Sigmoid colon (tissue), 7 donors: Measurements from ENCODE around the gene NRXN2. TPM values are rescaled to one million over a fixed set of nuclear protein-coding genes. Genes with fewer than 3 reads are reported as not detected.

Experiments
- DNase-seq: peaks from one replicate; pipeline ENCODE4 v3.0.0-alpha.2; 2019
- H3K27ac ChIP-seq, 4 donors: fragments of 200-600 bp; sonication (generic); one replicate each; pipeline ENCODE4 v1.5.1; 2016 to 2019; ENCODE audit warnings: mild to moderate bottlenecking in 1 of 4
- H3K27me3 ChIP-seq, 3 donors: fragments of 200-600 bp; sonication (generic); one replicate each; pipeline ENCODE4 v1.5.1; 2019; ENCODE audit warnings: mild to moderate bottlenecking in 1 of 3
- H3K36me3 ChIP-seq, 4 donors: fragments of 200-600 bp; sonication (generic); one replicate each; pipeline ENCODE4 v1.5.1; 2016 to 2019
- H3K4me1 ChIP-seq, 4 donors: fragments of 200-600 bp; sonication (generic); one replicate each; pipeline ENCODE4 v1.5.1; 2017 to 2019
- H3K4me3 ChIP-seq, 4 donors: fragments of 200-600 bp; sonication (generic); one replicate each; pipeline ENCODE4 v1.5.1; 2017 to 2019; ENCODE audit warnings: mild to moderate bottlenecking in 2 of 4, moderate library complexity in 1 of 4
- H3K9me3 ChIP-seq, 4 donors: fragments of 200-600 bp in 3 of 4; sonication (generic) in 3 of 4; one replicate each; pipeline versions ENCODE4 v1.5.1 to v1.6.1; 2013 to 2019
- CTCF ChIP-seq, 4 experiments: fragments of 450-650 bp in 3 of 4; fragments of 200-600 bp in 1 of 4; IDR thresholded peaks; one replicate each; pipeline ENCODE4 v1.5.1; 2016 to 2019; ENCODE audit warnings: antibody characterized with exemption in 4 of 4, mild to moderate bottlenecking in 3 of 4, moderate library complexity in 2 of 4
- EP300 ChIP-seq, 4 donors: sonication (generic); formaldehyde crosslinking; IDR thresholded peaks; one replicate each; pipeline ENCODE4 v1.6.1; 2017; ENCODE audit warnings: antibody characterized with exemption in 4 of 4
- POLR2A ChIP-seq, 2 donors: fragments of 450-650 bp; IDR thresholded peaks; one replicate each; pipeline ENCODE4 v1.6.1; 2016; ENCODE audit warnings: antibody characterized with exemption in 2 of 2, mild to moderate bottlenecking in 2 of 2, moderate library complexity in 2 of 2
- POLR2AphosphoS5 ChIP-seq, 4 donors: sonication (generic); formaldehyde crosslinking; IDR thresholded peaks; one replicate each; pipeline ENCODE4 v1.6.1; 2017; ENCODE audit warnings: antibody characterized with exemption in 4 of 4
- WGBS, 2 donors: extraction: QIAGEN DNeasy Blood & Tissue Kit; methylation state at CpG; one replicate each; pipeline ENCODE4 v1.1.7; 2013; 5-methylcytosine and 5-hydroxymethylcytosine counted together
- intact Hi-C: fragments of 100-400 bp; cut with DNase I; formaldehyde crosslinking; loops from one replicate; pipeline ENCODE4 v1.15.1; 2023
- polyA plus RNA-seq, 3 donors: library from polyadenylated mRNA; stranded (reverse); fragments of 200-250 nt; gene quantifications; one replicate each; pipeline ENCODE4 v1.2.3, GENCODE V29; 2013
- total RNA-seq, 4 donors: library from RNA; depleted of rRNA; stranded (reverse); fragments of >200 nt; gene quantifications; one replicate each; pipeline ENCODE4 v1.1.0, GENCODE V29; 2016
- donor health status: healthy with polysubstance abuse.
- donor health status: Bipolar disorder and iron deficiency.
- donor health status: healthy.

The NRXN2 gene
- total and polyA plus RNA-seq, 7 donors = 0.23 to 20.5 (median 6.8) TPM

DNA sequence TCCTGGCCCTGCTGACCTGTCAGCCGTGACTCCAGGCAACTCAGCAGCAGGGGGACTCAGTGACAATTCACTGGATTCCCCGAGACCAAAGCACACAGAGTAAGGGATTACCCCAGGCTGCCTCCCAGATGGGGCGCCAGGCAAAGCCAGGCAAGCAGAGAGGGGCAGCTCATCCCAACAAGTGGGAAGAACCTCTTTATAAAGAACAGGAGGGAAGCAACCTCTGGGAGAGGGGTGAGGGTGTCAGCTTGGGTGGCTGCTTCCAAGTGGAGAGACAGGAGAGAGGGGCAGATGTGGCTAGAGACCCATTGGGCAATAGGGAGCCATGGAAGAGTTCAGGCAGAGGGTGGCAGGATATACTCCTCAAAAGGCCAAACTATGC, 130.8 kb downstream of the NRXN2 start:
- H3K4me1 ChIP-seq = no peaks in the 10 kb centered on the region
- peaks cover 0 to 10% (median 0%) of the 10 kb centered on the region in 4 donors for H3K9me3 ChIP-seq
- no peaks in the 10 kb centered on the region for H3K27me3 ChIP-seq
- TF ChIP-seq POLR2AphosphoS5 (IDR thresholded peaks at IDR 0.05) = no peak
- H3K4me3 ChIP-seq = no peak overlapping the region
- no peak for DNase-seq
- H3K27ac ChIP-seq = no peak overlapping the region
- 87 to 88% methylated on average over 3 of the region's 3 CpGs for WGBS, 2 donors
- intact Hi-C loops = no loop called here
- no peaks in the 10 kb centered on the region for H3K36me3 ChIP-seq

DNA sequence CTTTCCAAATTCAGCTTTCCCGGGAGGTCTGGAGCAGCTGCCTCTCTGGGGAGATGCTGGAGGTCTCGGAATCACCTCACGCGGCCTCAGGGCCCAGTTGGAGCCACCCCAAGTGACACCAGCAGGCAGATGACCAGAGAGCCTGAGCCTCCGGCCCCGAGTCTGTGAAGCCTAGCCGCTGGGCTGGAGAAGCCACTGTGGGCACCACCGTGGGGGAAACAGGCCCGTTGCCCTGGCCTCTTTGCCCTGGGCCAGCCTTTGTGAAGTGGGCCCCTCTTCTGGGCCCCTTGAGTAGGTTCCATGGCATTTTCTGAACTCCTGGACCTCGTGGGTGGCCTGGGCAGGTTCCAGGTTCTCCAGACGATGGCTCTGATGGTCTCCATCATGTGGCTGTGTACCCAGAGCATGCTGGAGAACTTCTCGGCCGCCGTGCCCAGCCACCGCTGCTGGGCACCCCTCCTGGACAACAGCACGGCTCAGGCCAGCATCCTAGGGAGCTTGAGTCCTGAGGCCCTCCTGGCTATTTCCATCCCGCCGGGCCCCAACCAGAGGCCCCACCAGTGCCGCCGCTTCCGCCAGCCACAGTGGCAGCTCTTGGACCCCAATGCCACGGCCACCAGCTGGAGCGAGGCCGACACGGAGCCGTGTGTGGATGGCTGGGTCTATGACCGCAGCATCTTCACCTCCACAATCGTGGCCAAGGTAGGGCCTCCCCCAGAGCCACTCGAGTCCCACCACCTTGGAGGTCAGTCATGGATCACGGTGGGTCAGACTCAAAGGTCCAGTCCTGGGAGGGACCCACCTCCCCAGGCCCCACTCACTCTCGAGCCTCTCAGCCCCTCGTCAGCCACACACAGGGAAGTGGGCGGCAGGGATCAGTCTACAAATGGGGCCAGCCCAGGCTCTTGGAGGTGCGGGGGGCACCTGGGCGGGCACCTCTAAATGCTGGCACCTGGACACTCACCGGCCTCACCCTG, 131.5 kb downstream of the NRXN2 start:
- peak; percentile 49 for DNase-seq
- H3K4me3 ChIP-seq = no peak overlapping the region
- TF ChIP-seq EP300 (IDR thresholded peaks at IDR 0.05) = no peak
- TF ChIP-seq POLR2AphosphoS5 (IDR thresholded peaks at IDR 0.05) = no peak
- TF ChIP-seq POLR2A (IDR thresholded peaks at IDR 0.05) = no peak
- no peak for TF ChIP-seq CTCF (IDR thresholded peaks at IDR 0.05)
- H3K4me1 ChIP-seq = no peaks in the 10 kb centered on the region
- intact Hi-C loops = no loop called here
- H3K27ac ChIP-seq = no peak overlapping the region
- H3K36me3 ChIP-seq = no peaks in the 10 kb centered on the region
- peaks cover 0 to 10% (median 0%) of the 10 kb centered on the region in 4 donors for H3K9me3 ChIP-seq
- WGBS, 2 donors = 89% methylated on average over 36 of the region's 36 CpGs
- H3K27me3 ChIP-seq = no peaks in the 10 kb centered on the region

DNA sequence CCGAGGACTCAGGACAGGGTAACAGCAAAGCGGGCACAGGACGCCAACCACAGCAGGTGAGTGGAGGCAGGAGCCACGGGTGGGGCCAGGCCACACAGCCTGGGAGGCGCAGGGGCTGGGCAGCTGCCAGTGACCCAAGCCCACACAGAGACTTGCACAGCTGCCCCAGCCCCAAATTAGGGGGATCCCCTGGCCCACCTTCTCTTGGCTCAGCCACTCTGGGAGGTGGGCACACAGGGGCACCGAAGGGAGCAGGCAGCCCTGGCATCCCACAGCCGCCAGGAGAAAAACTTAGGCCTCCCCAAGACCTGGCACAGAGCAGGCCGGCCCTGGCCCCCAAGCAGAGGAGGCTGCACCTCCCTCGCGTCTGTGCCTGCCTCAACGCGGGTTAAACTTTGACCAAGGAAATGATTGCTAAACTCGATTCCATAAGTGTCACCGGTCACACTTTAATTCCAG, 132.2 kb downstream of the NRXN2 start, which contains the start of gene SLC22A12:
Gene SLC22A12, plus strand, starts transcription at position 458 of the 459 bp plus-strand sequence. CDS start 337 bp downstream, outside the sequence.
- no peak within 1 kb of the TSS for H3K4me3 ChIP-seq
- no peaks in the 10 kb centered on the region for H3K27me3 ChIP-seq
- DNase-seq = peak; percentile 39
- WGBS, 2 donors = 37 to 69% methylated on average over 14 of the region's 14 CpGs
- intact Hi-C loops = no loop called here
- H3K9me3 ChIP-seq = peaks cover 0 to 10% (median 0%) of the 10 kb centered on the region in 4 donors
- H3K4me1 ChIP-seq = no peaks in the 10 kb centered on the region
- no peak within 1 kb of the TSS for H3K27ac ChIP-seq
- H3K36me3 ChIP-seq = no peaks in the 10 kb centered on the region
- TF ChIP-seq POLR2A (IDR thresholded peaks at IDR 0.05) (no peak), EP300 (IDR thresholded peaks at IDR 0.05) (no peak), POLR2AphosphoS5 (IDR thresholded peaks at IDR 0.05) (no peak), CTCF (IDR thresholded peaks at IDR 0.05) (no peak)

GRCh38 chr11:64588701-64589100, 134.3 kb downstream of the NRXN2 start:
- no peak for DNase-seq
- H3K27ac ChIP-seq = no peak overlapping the region
- H3K27me3 ChIP-seq = no peaks in the 10 kb centered on the region
- H3K36me3 ChIP-seq = no peaks in the 10 kb centered on the region
- peaks cover 0 to 10% (median 0%) of the 10 kb centered on the region in 4 donors for H3K9me3 ChIP-seq
- intact Hi-C loops = no loop called here
- 94 to 98% methylated on average over 2 of the region's 2 CpGs for WGBS, 2 donors
- no peak overlapping the region for H3K4me3 ChIP-seq
- TF ChIP-seq EP300 (IDR thresholded peaks at IDR 0.05) (no peak), POLR2AphosphoS5 (IDR thresholded peaks at IDR 0.05) (no peak), POLR2A (IDR thresholded peaks at IDR 0.05) (no peak)
- H3K4me1 ChIP-seq = no peaks in the 10 kb centered on the region

DNA sequence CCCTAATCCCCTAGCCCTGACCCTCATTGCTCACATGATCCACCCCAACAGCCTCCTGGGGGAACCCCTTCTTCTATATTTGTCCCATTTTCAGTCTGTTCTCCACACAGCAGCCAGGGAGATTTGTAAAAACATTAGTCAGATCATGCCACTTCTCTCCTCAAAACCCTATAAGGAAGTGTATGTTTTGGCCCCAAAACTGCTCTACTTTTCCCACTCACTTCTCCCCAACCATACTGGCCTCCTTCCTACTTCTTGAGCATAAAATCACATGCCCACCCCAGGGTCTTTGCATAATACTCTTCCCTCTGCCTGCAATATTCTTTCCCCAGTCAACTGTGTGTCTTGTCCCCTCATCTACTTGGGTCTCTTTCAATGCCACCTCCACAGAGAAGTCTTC, 136.6 kb downstream of the NRXN2 start:
- no peak overlapping the region for H3K4me3 ChIP-seq

More for the DNA sequence above, 136.6 kb downstream of the NRXN2 start:
- no peaks in the 10 kb centered on the region for H3K4me1 ChIP-seq
- no peaks in the 10 kb centered on the region for H3K36me3 ChIP-seq
- no peak for DNase-seq
- no peak for TF ChIP-seq CTCF (IDR thresholded peaks at IDR 0.05)
- TF ChIP-seq EP300 (IDR thresholded peaks at IDR 0.05) = no peak
- TF ChIP-seq POLR2A (IDR thresholded peaks at IDR 0.05) = no peak
- intact Hi-C loops = no loop called here
- H3K27ac ChIP-seq = no peak overlapping the region
- no peaks in the 10 kb centered on the region for H3K27me3 ChIP-seq
- peaks cover 0 to 10% (median 0%) of the 10 kb centered on the region in 4 donors for H3K9me3 ChIP-seq
